HepG2 (cell line): ENCODE measurements around the gene OR1E1. TPM values are rescaled to one million over a fixed set of nuclear protein-coding genes. Genes with fewer than 3 reads are reported as not detected.

Experiments
- ATAC-seq: fragments of 200-7000 bp; cut with Tn5 transposase; 3 replicates; pipeline ENCODE4 v1.9.1; 2020; ENCODE audit warnings: mild to moderate bottlenecking, moderate library complexity
- BruUV-seq: library from RNA; stranded (reverse); fragments of 400-500 nt; replicated peaks from 2 replicates; lab custom pipeline; 2021; lab: Mats Ljungman, UMichigan
- CTCF ChIA-PET: fragments of 300-600 bp; formaldehyde crosslinking; extraction: SDS; loops from one replicate; lab custom pipeline; 2021; ENCODE audit warnings: low total read pairs, inconsistent platforms, low intra/inter-chr PET ratio; lab: Yijun Ruan, JAX
- POLR2A ChIA-PET: fragments of 350-600 bp; sonication (Branson Sonifier 250); formaldehyde crosslinking; loops from one replicate; lab custom pipeline; 2020; ENCODE audit warnings: antibody characterized with exemption, inconsistent platforms; lab: Yijun Ruan, JAX
- DNase-seq: peaks from one replicate; pipeline ENCODE4 v3.0.0-alpha.2; 2015; ENCODE audit warnings: low spot score
- FAIRE-seq: peaks from 3 replicates; lab custom pipeline; 2011; peaks lifted over from hg19 to GRCh38; lab: Jason Lieb, UNC
- H2AFZ ChIP-seq: one replicate; pipeline ENCODE4 v1.6.1; 2011; ENCODE audit warnings: low read length, inconsistent platforms
- H3K27ac ChIP-seq: fragments of 300-600 bp; 3 replicates; pipeline ENCODE4 v1.8.0; 2011; ENCODE audit warnings: mixed run types, mild to moderate bottlenecking, mixed read lengths, low read length, inconsistent platforms; ENCODE audit not compliant: insufficient read depth; ENCODE audit errors: extremely low read length
- H3K27me3 ChIP-seq, 2 experiments: fragments of 200-600 bp in 1 of 2; 2 replicates in 1 of 2; 3 replicates in 1 of 2; pipeline versions ENCODE4 v1.6.0 to v1.8.0; 2011; ENCODE audit warnings: low read length in 2 of 2, mild to moderate bottlenecking in 2 of 2, moderate library complexity in 2 of 2, inconsistent platforms in 1 of 2; ENCODE audit not compliant: insufficient read depth in 2 of 2, control insufficient read depth in 1 of 2
- H3K36me3 ChIP-seq, 2 experiments: fragments of 200-600 bp in 1 of 2; replicated peaks in 1 of 2; 2 replicates in 1 of 2; 3 replicates in 1 of 2; pipeline versions ENCODE4 v1.5.1 to v1.8.0; 2011; ENCODE audit warnings: low read length in 2 of 2, inconsistent platforms in 1 of 2; ENCODE audit not compliant: insufficient read depth in 2 of 2, control insufficient read depth in 1 of 2
- H3K4me1 ChIP-seq: 2 replicates; pipeline ENCODE4 v1.5.1; 2012; ENCODE audit warnings: low read length, inconsistent platforms; ENCODE audit not compliant: insufficient read depth
- H3K4me2 ChIP-seq: 2 replicates; pipeline ENCODE4 v1.6.0; 2011; ENCODE audit warnings: low read depth, low read length, inconsistent platforms
- H3K4me3 ChIP-seq, 3 experiments: fragments of 200-600 bp in 1 of 3; sonication (generic), shearing (Covaris generic) in 1 of 3; replicated peaks in 1 of 3; 2 replicates each; pipeline ENCODE4 v1.5.1; 2011 to 2016; ENCODE audit warnings: low read length in 3 of 3, inconsistent platforms in 2 of 3, low read depth in 2 of 3, mild to moderate bottlenecking in 2 of 3, control low read depth in 1 of 3, mixed read lengths in 1 of 3; ENCODE audit not compliant: insufficient read depth in 1 of 3
- H3K79me2 ChIP-seq: one replicate; pipeline ENCODE4 v1.6.1; 2011; ENCODE audit warnings: low read length, inconsistent platforms; ENCODE audit not compliant: insufficient read depth
- H3K9ac ChIP-seq: 2 replicates; pipeline ENCODE4 v1.6.0; 2011; ENCODE audit warnings: mild to moderate bottlenecking, low read depth, low read length, inconsistent platforms; ENCODE audit not compliant: insufficient read depth
- H3K9me3 ChIP-seq: 2 replicates; pipeline ENCODE4 v1.5.1; 2012; ENCODE audit warnings: mild to moderate bottlenecking, low read length
- H4K20me1 ChIP-seq: 2 replicates; pipeline ENCODE4 v1.6.0; 2011; ENCODE audit warnings: inconsistent platforms, mild to moderate bottlenecking, low read length, moderate library complexity; ENCODE audit not compliant: insufficient read depth
- ATF5 ChIP-seq: sonication (generic); formaldehyde crosslinking; IDR thresholded peaks from 2 replicates; pipeline ENCODE4 v1.4.0; 2020; ENCODE audit warnings: mild to moderate bottlenecking, low read depth, missing genetic modification reagents
- CHD2 ChIP-seq: IDR thresholded peaks from 2 replicates; pipeline ENCODE4 v1.6.1; 2011; ENCODE audit warnings: low read depth, low read length, improper control_type of control experiment
- KDM4B ChIP-seq: sonication (generic); formaldehyde crosslinking; IDR thresholded peaks from 2 replicates; pipeline ENCODE4 v1.4.0; 2020; ENCODE audit warnings: missing genetic modification reagents
- ZBTB44 ChIP-seq: sonication (generic); formaldehyde crosslinking; IDR thresholded peaks from 2 replicates; pipeline ENCODE4 v1.4.0; 2020; ENCODE audit warnings: missing genetic modification reagents
- ZNF18 ChIP-seq: sonication (generic); formaldehyde crosslinking; IDR thresholded peaks from 2 replicates; pipeline ENCODE4 v1.8.0; 2022; ENCODE audit warnings: mild to moderate bottlenecking, missing genetic modification reagents; ENCODE audit not compliant: insufficient replicate concordance
- ZNF317 ChIP-seq: sonication (generic); formaldehyde crosslinking; IDR thresholded peaks from 2 replicates; pipeline ENCODE4 v1.5.0; 2020; ENCODE audit warnings: mild to moderate bottlenecking, missing genetic modification reagents
- ZNF556 ChIP-seq: sonication (generic); formaldehyde crosslinking; IDR thresholded peaks from 2 replicates; pipeline ENCODE4 v1.4.0; 2020; ENCODE audit warnings: mild to moderate bottlenecking, missing genetic modification reagents, borderline replicate concordance
- ZNF589 ChIP-seq: sonication (generic); formaldehyde crosslinking; conservative IDR thresholded peaks from 2 replicates; pipeline ENCODE4 v1.8.0; 2022; ENCODE audit warnings: mild to moderate bottlenecking, moderate library complexity, missing genetic modification reagents
- WGBS: methylation state at CpG from one replicate; pipeline ENCODE4 v1.1.6; 2017; ENCODE audit warnings: low lambda C conversion rate; 5-methylcytosine and 5-hydroxymethylcytosine counted together
- in situ Hi-C: cut with HindIII; loops from 2 replicates; pipeline ENCODE4 v1.10.0; 2017; ENCODE audit warnings: low pct_unique_long_range_greater_than_20kb; ENCODE audit not compliant: extremely low pct_ligation_motif_present
- intact Hi-C: fragments of 100-400 bp; cut with micrococcal nuclease; formaldehyde crosslinking; loops from one replicate; pipeline ENCODE4 v1.10.0; 2022; ENCODE audit not compliant: unreplicated experiment
- polyA plus RNA-seq, 8 experiments: library from polyadenylated mRNA; depleted of rRNA in 3 of 8; stranded (reverse) in 7 of 8; unstranded in 1 of 8; fragments of >200 nt; fragmentation: Illumina TruSeq in 4 of 8; extraction: Trizol in 4 of 8; gene quantifications; 2 replicates each; pipeline versions ENCODE4 v1.2.1 to v1.2.3, GENCODE V29; 2011 to 2016; ENCODE audit warnings: low read depth in 4 of 8, missing spikeins in 1 of 8, mixed read lengths in 1 of 8; ENCODE audit not compliant: insufficient read depth in 1 of 8
- total RNA-seq, 5 experiments: library from RNA; depleted of rRNA; stranded (reverse); fragments of >200 nt; fragmentation: Illumina TruSeq; extraction: Trizol; gene quantifications; 2 replicates each; pipeline ENCODE4 v1.2.3, GENCODE V29; 2016; ENCODE audit warnings: low read depth in 1 of 5

Gene OR1E1
- total and polyA plus RNA-seq, 2 of the 13 experiments (the other 11 are each of a cell fraction or from before 2014, with no cell fraction given), result not detected

DNA sequence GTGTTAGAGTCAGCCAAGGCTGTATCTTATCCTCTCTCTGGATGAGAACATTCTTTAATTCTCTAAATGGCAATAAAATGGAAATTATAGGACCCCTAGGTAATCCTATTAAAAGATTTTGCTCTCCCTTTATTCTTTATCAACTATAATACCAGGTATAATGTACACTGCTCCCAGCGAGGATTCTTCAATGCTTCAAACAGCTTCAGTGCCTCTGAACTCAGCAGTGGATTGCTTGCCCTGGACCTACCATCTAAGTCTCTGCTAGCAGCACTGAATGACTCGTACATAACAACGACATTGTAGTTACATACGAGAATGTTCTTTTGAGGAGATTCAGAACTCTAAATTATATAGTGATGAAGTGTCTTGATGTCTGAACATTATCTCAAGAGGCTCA is 8.4 kb downstream of the OR1E1 start:
- Histone ChIP-seq H3K27ac (no peak overlapping the region), H3K4me1 (no peaks in the 10 kb centered on the region), H3K79me2 (no peaks in the 10 kb centered on the region), H3K4me2 (no peak overlapping the region), H4K20me1 (no peaks in the 10 kb centered on the region), H3K4me3 (no peak overlapping the region), H3K36me3 (no peaks in the 10 kb centered on the region), H3K9me3 (no peaks in the 10 kb centered on the region), H3K27me3 (no peaks in the 10 kb centered on the region), H3K9ac (no peak overlapping the region), H2AFZ (no peak overlapping the region)
- no peak for DNase-seq
- FAIRE-seq, result no peak
- in situ Hi-C loops, result no loop called here
- ChIA-PET POLR2A (no interaction called here), CTCF (no interaction called here)
- no peak for TF ChIP-seq ZNF18
- no peak for TF ChIP-seq KDM4B (CRISPR knock-in tag)
- no peak for TF ChIP-seq ATF5 (CRISPR knock-in tag)
- no peak for TF ChIP-seq CHD2
- TF ChIP-seq ZBTB44 (CRISPR knock-in tag), result no peak
- TF ChIP-seq ZNF317 (CRISPR knock-in tag), result no peak
- no peak for TF ChIP-seq ZNF589 (CRISPR knock-in tag)
- TF ChIP-seq ZNF556 (CRISPR knock-in tag), result no peak
- 27% methylated on average over 4 of the region's 4 CpGs for WGBS
- BruUV-seq, result no TSS peak
- intact Hi-C loops, result no loop called here
- ATAC-seq, result no peak
